H1 (cell line): ENCODE data around the gene CCDC144A. TPM values are rescaled to one million over a fixed set of nuclear protein-coding genes. Genes with fewer than 3 reads are reported as not detected.

Experiments
- CTCF ChIA-PET: fragments of 300-600 bp; sonication (Branson Sonifier 250); formaldehyde crosslinking; loops from one replicate; lab custom pipeline; 2021; ENCODE audit not compliant: partially characterized antibody; lab: Charles Lee
- POLR2A ChIA-PET: fragments of 300-600 bp; sonication (Branson Sonifier 250); formaldehyde crosslinking; loops from one replicate; lab custom pipeline; 2021; ENCODE audit warnings: inconsistent platforms; ENCODE audit not compliant: partially characterized antibody; lab: Charles Lee
- DNase-seq, 2 experiments: peaks; one replicate each; pipeline versions ENCODE4 v3.0.0 to v3.0.0-alpha.2; 2010 to 2022; ENCODE audit warnings: low spot score in 2 of 2, low read depth in 1 of 2, mixed read lengths in 1 of 2
- FAIRE-seq: peaks from 2 replicates; lab custom pipeline; 2011; peaks lifted over from hg19 to GRCh38; lab: Jason Lieb, UNC
- H2AFZ ChIP-seq: 2 replicates; pipeline ENCODE4 v1.8.1; 2012; ENCODE audit warnings: low read length, inconsistent platforms
- H2AK5ac ChIP-seq: 2 replicates; pipeline ENCODE4 v1.6.1; 2013; ENCODE audit warnings: low read depth, low read length
- H2BK120ac ChIP-seq: replicated peaks from 2 replicates; pipeline ENCODE3; 2013; ENCODE audit warnings: low read depth, low read length, inconsistent platforms
- H2BK12ac ChIP-seq: 2 replicates; pipeline ENCODE4 v1.6.1; 2013; ENCODE audit warnings: low read depth, low read length
- H2BK15ac ChIP-seq: 2 replicates; pipeline ENCODE4 v1.6.1; 2013; ENCODE audit warnings: low read length
- H2BK20ac ChIP-seq: 2 replicates; pipeline ENCODE4 v1.6.1; 2013; ENCODE audit warnings: low read length
- H2BK5ac ChIP-seq: 2 replicates; pipeline ENCODE4 v1.6.1; 2013; ENCODE audit warnings: low read depth, low read length
- H3K14ac ChIP-seq: 2 replicates; pipeline ENCODE4 v1.6.1; 2013; ENCODE audit warnings: inconsistent platforms; ENCODE audit not compliant: insufficient read length
- H3K18ac ChIP-seq: 2 replicates; pipeline ENCODE4 v1.6.1; 2013; ENCODE audit warnings: low read length; ENCODE audit errors: extremely low read depth
- H3K23ac ChIP-seq: 2 replicates; pipeline ENCODE4 v1.6.1; 2013; ENCODE audit warnings: inconsistent platforms; ENCODE audit not compliant: insufficient read length
- H3K23me2 ChIP-seq: 2 replicates; pipeline ENCODE4 v1.6.1; 2013; ENCODE audit warnings: low read depth, low read length
- H3K27ac ChIP-seq: 2 replicates; pipeline ENCODE4 v1.6.1; 2011; ENCODE audit warnings: low read depth, low read length, inconsistent platforms
- H3K27me3 ChIP-seq, 4 experiments: replicated peaks in 1 of 4; 1 replicate in 1 of 4; 2 replicates in 3 of 4; pipeline versions ENCODE4 v1.6.1 to v1.8.1; 2011 to 2013; ENCODE audit warnings: low read length in 3 of 4, mild to moderate bottlenecking in 3 of 4, inconsistent platforms in 2 of 4, mixed read lengths in 2 of 4, moderate library complexity in 1 of 4; ENCODE audit not compliant: control insufficient read depth in 3 of 4, insufficient read depth in 3 of 4; ENCODE audit errors: extremely low read depth in 1 of 4
- H3K36me3 ChIP-seq, 4 experiments: 2 replicates each; pipeline versions ENCODE4 v1.6.1 to v1.8.1; 2011 to 2013; ENCODE audit warnings: mild to moderate bottlenecking in 4 of 4, low read length in 3 of 4, moderate library complexity in 2 of 4, control low read depth in 1 of 4, inconsistent platforms in 1 of 4; ENCODE audit not compliant: insufficient read depth in 4 of 4, control insufficient read depth in 2 of 4
- H3K4ac ChIP-seq: replicated peaks from 2 replicates; pipeline ENCODE3; 2013; ENCODE audit warnings: low read length, low read depth, mixed read lengths, inconsistent platforms; ENCODE audit not compliant: insufficient read length
- H3K4me1 ChIP-seq, 4 experiments: replicated peaks in 1 of 4; 1 replicate in 1 of 4; 2 replicates in 3 of 4; pipeline versions ENCODE4 v1.6.1 to v1.8.1; 2011 to 2013; ENCODE audit warnings: low read length in 3 of 4, inconsistent platforms in 2 of 4, mixed read lengths in 1 of 4; ENCODE audit not compliant: insufficient read depth in 4 of 4, control insufficient read depth in 3 of 4
- H3K4me2 ChIP-seq, 2 experiments: 2 replicates each; pipeline versions ENCODE4 v1.6.1 to v1.8.1; 2011 to 2013; ENCODE audit warnings: low read depth in 2 of 2, low read length in 2 of 2, control low read depth in 1 of 2, inconsistent platforms in 1 of 2, mild to moderate bottlenecking in 1 of 2; ENCODE audit not compliant: insufficient read depth in 1 of 2
- H3K4me3 ChIP-seq, 4 experiments: fragments of 200-600, 300-600 bp in 1 of 4; sonication (generic), shearing (Covaris generic), sonication (Bioruptor Twin) in 1 of 4; 2 replicates each; pipeline versions ENCODE4 v1.5.1 to v1.8.1; 2011 to 2016; ENCODE audit warnings: low read length in 4 of 4, low read depth in 3 of 4, control low read depth in 2 of 4, inconsistent platforms in 2 of 4, mild to moderate bottlenecking in 2 of 4, mixed read lengths in 1 of 4, moderate library complexity in 1 of 4; ENCODE audit not compliant: insufficient read depth in 2 of 4; ENCODE audit errors: extremely low read depth in 1 of 4
- H3K56ac ChIP-seq: replicated peaks from 2 replicates; pipeline ENCODE3; 2013; ENCODE audit warnings: low read depth, mild to moderate bottlenecking, mixed read lengths, low read length, inconsistent platforms; ENCODE audit not compliant: insufficient read length
- H3K79me1 ChIP-seq: 2 replicates; pipeline ENCODE4 v1.6.1; 2013; ENCODE audit warnings: low read depth, low read length, control low read depth
- H3K79me2 ChIP-seq, 2 experiments: 2 replicates each; pipeline versions ENCODE4 v1.6.1 to v1.8.1; 2012 to 2013; ENCODE audit warnings: low read length in 2 of 2, mild to moderate bottlenecking in 2 of 2, inconsistent platforms in 1 of 2; ENCODE audit not compliant: insufficient read depth in 2 of 2, control insufficient read depth in 1 of 2
- H3K9ac ChIP-seq, 4 experiments: replicated peaks in 1 of 4; 1 replicate in 1 of 4; 2 replicates in 3 of 4; pipeline versions ENCODE4 v1.6.1 to v1.8.1; 2011 to 2013; ENCODE audit warnings: low read depth in 3 of 4, low read length in 3 of 4, control low read depth in 2 of 4, mild to moderate bottlenecking in 2 of 4, moderate library complexity in 2 of 4, inconsistent platforms in 1 of 4; ENCODE audit errors: extremely low read depth in 1 of 4
- H3K9me3 ChIP-seq, 2 experiments: 2 replicates each; pipeline versions ENCODE4 v1.6.1 to v1.8.1; 2012 to 2013; ENCODE audit warnings: mild to moderate bottlenecking in 2 of 2, moderate library complexity in 2 of 2, control low read depth in 1 of 2, inconsistent platforms in 1 of 2, low read depth in 1 of 2, low read length in 1 of 2, mixed read lengths in 1 of 2; ENCODE audit not compliant: insufficient read depth in 2 of 2
- H4K20me1 ChIP-seq, 2 experiments: replicated peaks in 1 of 2; 2 replicates each; pipeline versions ENCODE3 to v1.8.1; 2011 to 2013; ENCODE audit warnings: inconsistent platforms in 2 of 2, low read length in 2 of 2, mild to moderate bottlenecking in 1 of 2; ENCODE audit not compliant: insufficient read depth in 2 of 2, control insufficient read depth in 1 of 2
- H4K5ac ChIP-seq: 2 replicates; pipeline ENCODE4 v1.6.1; 2013; ENCODE audit warnings: low read length, low read depth, mixed read lengths, inconsistent platforms; ENCODE audit not compliant: insufficient read length
- H4K8ac ChIP-seq: 2 replicates; pipeline ENCODE4 v1.8.0; 2013; ENCODE audit warnings: mild to moderate bottlenecking, moderate library complexity, low read length, inconsistent platforms; ENCODE audit not compliant: insufficient read depth; ENCODE audit errors: extremely low read depth
- H4K91ac ChIP-seq: replicated peaks from 2 replicates; pipeline ENCODE3; 2013; ENCODE audit warnings: low read length, mixed read lengths, inconsistent platforms; ENCODE audit not compliant: insufficient read length
- CBX8 ChIP-seq: fragments of 300-800, 300-1000 bp; sonication (generic); IDR thresholded peaks from 2 replicates; pipeline ENCODE4 v1.7.1; 2016; ENCODE audit warnings: low read depth, low read length, borderline replicate concordance
- CHD2 ChIP-seq: IDR thresholded peaks from 2 replicates; pipeline ENCODE4 v1.6.1; 2012; ENCODE audit warnings: low read length, improper control_type of control experiment
- EGR1 ChIP-seq: IDR thresholded peaks from 2 replicates; pipeline ENCODE4 v1.6.1; 2011; ENCODE audit warnings: low read depth, low read length, borderline replicate concordance
- FOSL1 ChIP-seq: IDR thresholded peaks from 2 replicates; pipeline ENCODE4 v1.6.1; 2011; ENCODE audit warnings: mild to moderate bottlenecking, low read depth, low read length, moderate library complexity; ENCODE audit not compliant: insufficient read depth
- GTF2F1 ChIP-seq: IDR thresholded peaks from 2 replicates; pipeline ENCODE4 v1.6.1; 2012; ENCODE audit warnings: low read depth, low read length, improper control_type of control experiment, borderline replicate concordance
- MAFK ChIP-seq: IDR thresholded peaks from 2 replicates; pipeline ENCODE4 v1.6.1; 2012; ENCODE audit warnings: low read depth, mild to moderate bottlenecking, improper control_type of control experiment, low read length
- POLR2AphosphoS5 ChIP-seq: IDR thresholded peaks from 2 replicates; pipeline ENCODE4 v1.6.1; 2011; ENCODE audit warnings: low read depth, low read length
- SIRT6 ChIP-seq: IDR thresholded peaks from one replicate; pipeline ENCODE4 v1.7.1; 2012; ENCODE audit warnings: low read length, inconsistent platforms
- TAF1 ChIP-seq: IDR thresholded peaks from 2 replicates; pipeline ENCODE4 v1.6.1; 2011; ENCODE audit warnings: mild to moderate bottlenecking, low read depth, low read length
- TCF12 ChIP-seq: IDR thresholded peaks from 2 replicates; pipeline ENCODE4 v1.6.1; 2011; ENCODE audit warnings: low read depth, mild to moderate bottlenecking, low read length
- TEAD4 ChIP-seq: IDR thresholded peaks from 2 replicates; pipeline ENCODE4 v1.6.1; 2012; ENCODE audit warnings: low read depth, low read length, inconsistent platforms, mixed read lengths
- USF2 ChIP-seq: IDR thresholded peaks from 2 replicates; pipeline ENCODE4 v1.6.1; 2011; ENCODE audit warnings: low read length, improper control_type of control experiment
- WGBS, 2 experiments: shearing (Covaris generic) in 1 of 2; methylation state at CpG; one replicate each; pipeline versions ENCODE4 v1.1.6 to v1.1.7; 2013 to 2015; ENCODE audit warnings: low lambda C conversion rate in 2 of 2, mixed read lengths in 2 of 2, inconsistent platforms in 1 of 2, low coverage in 1 of 2, missing lambda C conversion rate in 1 of 2; ENCODE audit not compliant: insufficient replicate concordance in 2 of 2, insufficient coverage in 1 of 2, insufficient read length in 1 of 2; ENCODE audit errors: extremely low coverage in 1 of 2, missing lambda C conversion rate in 1 of 2; 5-methylcytosine and 5-hydroxymethylcytosine counted together
- polyA plus RNA-seq, 7 experiments: library from polyadenylated mRNA; depleted of rRNA in 3 of 7; stranded (reverse) in 5 of 7; unstranded in 2 of 7; fragments of >200 nt in 5 of 7; fragments of 200-250 nt in 2 of 7; gene quantifications; 1 replicate in 5 of 7; 2 replicates in 1 of 7; 4 replicates in 1 of 7; pipeline versions ENCODE4 v1.2.1 to v1.2.3, GENCODE V29; 2011 to 2013; ENCODE audit warnings: missing spikeins in 2 of 7, mixed read lengths in 2 of 7
- total RNA-seq: library from RNA; stranded (reverse); fragmentation: NEBNext Ultra II Directional; extraction: Animal tissue kit (Norgen Biotek cat#: 25700); gene quantifications from 2 replicates; pipeline ENCODE4 v1.2.1, GENCODE V29; 2021

The CCDC144A gene
- total and polyA plus RNA-seq, 2 of the 8 experiments (the other 6 are each of a cell fraction or from before 2014, with no cell fraction given), result 0.35 to 1.7 TPM

- no peak overlapping the region for H4K8ac ChIP-seq
- H3K9ac ChIP-seq, result no peak overlapping the region
- H4K91ac ChIP-seq, result no peak overlapping the region
- H3K4me1 ChIP-seq, result no peaks in the 10 kb centered on the region; a peak in 2 of 7 replicates
- H2BK5ac ChIP-seq, result no peak overlapping the region
- FAIRE-seq (no peak), DNase-seq (no peak)
- no peaks in the 10 kb centered on the region for H3K36me3 ChIP-seq
- H3K4me2 ChIP-seq, result no peak overlapping the region
- H2BK15ac ChIP-seq, result no peak overlapping the region
- no peak overlapping the region for H3K27ac ChIP-seq
- H2AFZ ChIP-seq, result no peak overlapping the region
- POLR2A ChIA-PET, result no interaction called here
- H3K79me2 ChIP-seq, result no peaks in the 10 kb centered on the region
- no peaks in the 10 kb centered on the region for H3K79me1 ChIP-seq
- no peaks in the 10 kb centered on the region for H3K23me2 ChIP-seq
- H3K23ac ChIP-seq, result no peak overlapping the region
- no peak overlapping the region for H4K5ac ChIP-seq
- no peak overlapping the region for H3K56ac ChIP-seq
- H4K20me1 ChIP-seq, result no peaks in the 10 kb centered on the region
- CTCF ChIA-PET, result interaction anchor here (0.6 kb wide), 1 partner anchor 457 kb away, joined by 3 read pairs; no protein-coding TSS in a partner anchor
- no peaks in the 10 kb centered on the region for H3K27me3 ChIP-seq
- no peak overlapping the region for H3K4me3 ChIP-seq
- no peak overlapping the region for H2BK120ac ChIP-seq
- no peak overlapping the region for H3K18ac ChIP-seq
- 90% methylated on average over 3 of the region's 7 CpGs; no CpG with 5 or more reads in 1 of the 2 experiments for WGBS, 2 experiments
- no peak overlapping the region for H2AK5ac ChIP-seq
- no peak overlapping the region for H3K14ac ChIP-seq
- no peak overlapping the region for H3K4ac ChIP-seq
- no peak overlapping the region for H2BK20ac ChIP-seq
- H2BK12ac ChIP-seq, result no peak overlapping the region
- no peaks in the 10 kb centered on the region for H3K9me3 ChIP-seq
- TF ChIP-seq TEAD4 (no peak), CHD2 (no peak), CBX8 (no peak), EGR1 (no peak), GTF2F1 (no peak), USF2 (no peak), TCF12 (no peak), MAFK (no peak), POLR2AphosphoS5 (no peak), SIRT6 (no peak), FOSL1 (no peak), TAF1 (no peak)
Measured at GRCh38 chr17:16820979-16821543, 131.0 kb downstream of the CCDC144A start.
